ENCODE data around the gene LDLRAD4.
"Not testable (repeated sequence)": the region's sequence is repeated elsewhere in the genome, so short reads cannot be mapped to it uniquely, and the experiment has no call there.

LDLRAD4 gene

GRCh38 chr18:13658436-13659204 is 440.1 kb downstream of the LDLRAD4 start:
- DNase-seq: no peak

GRCh38 chr18:13660510-13660909 is 441.9 kb downstream of the LDLRAD4 start:
- no peak for DNase-seq

GRCh38 chr18:13661051-13661778 is 442.7 kb downstream of the LDLRAD4 start:
- DNase-seq: no peak

GRCh38 chr18:13661779-13662256 is 443.3 kb downstream of the LDLRAD4 start:
- DNase-seq: no peak

- DNase-seq: no peak
Measured at GRCh38 chr18:13672657-13673056, 454.1 kb downstream of the LDLRAD4 start.

GRCh38 chr18:13676471-13676870 is 457.9 kb downstream of the LDLRAD4 start:
- DNase-seq: no peak

GRCh38 chr18:13677350-13677749 is 458.8 kb downstream of the LDLRAD4 start:
- not testable (repeated sequence) for DNase-seq

GRCh38 chr18:13680612-13681011 is 462.1 kb downstream of the LDLRAD4 start:
- peak; percentile 10 for DNase-seq

- DNase-seq: no peak
Measured at GRCh38 chr18:13681701-13682100, 463.1 kb downstream of the LDLRAD4 start.

GRCh38 chr18:13684546-13684945 is 466.0 kb downstream of the LDLRAD4 start:
- DNase-seq: no peak

GRCh38 chr18:13688191-13689136 is 469.9 kb downstream of the LDLRAD4 start:
- DNase-seq: no peak

GRCh38 chr18:13690060-13690459 is 471.5 kb downstream of the LDLRAD4 start:
- not testable (repeated sequence) for DNase-seq

- not testable (repeated sequence) for DNase-seq
Measured at GRCh38 chr18:13695337-13695736, 476.8 kb downstream of the LDLRAD4 start.

GRCh38 chr18:13696961-13697360 is 478.4 kb downstream of the LDLRAD4 start:
- DNase-seq: no peak

GRCh38 chr18:13700153-13700552 is 481.6 kb downstream of the LDLRAD4 start:
- no peak for DNase-seq

All from NCI-H510A treated with DMSO at 0.1 percent for 48 hours (cell line).